ENCODE data around the gene SFXN4. TPM values are rescaled to one million over a fixed set of nuclear protein-coding genes. Genes with fewer than 3 reads are reported as not detected.

SFXN4 gene
- total RNA-seq, 1 donor from 2014 or later: 21.7 TPM

- H3K4me3 Mint-ChIP-seq: peak within 1 kb of the TSS; percentile 75
- ChIA-PET CTCF (interaction anchor here (1.1 to 1.4 kb wide), 3 partner anchors 19 to 34 kb away, joined by 3 to 5 read pairs (median 3); no protein-coding TSS in a partner anchor), POLR2A (interaction anchor here (0.9 to 2.1 kb wide), 7 partner anchors 9 to 788 kb away, joined by 3 to 13 read pairs (median 5); partner anchors contain the start of genes CACUL1, EIF3A, SEC23IP and SFXN4)
- H3K4me1 Mint-ChIP-seq: peaks cover 16% of the 10 kb centered on the region
- intact Hi-C loops (cut with micrococcal nuclease): loop anchor here (1.0 kb wide), 5 partner anchors 24 to 492 kb away; partner anchors contain the start of genes EIF3A, PRDX3, SFXN4 and TIAL1
- TF ChIP-seq, protein P1, sequence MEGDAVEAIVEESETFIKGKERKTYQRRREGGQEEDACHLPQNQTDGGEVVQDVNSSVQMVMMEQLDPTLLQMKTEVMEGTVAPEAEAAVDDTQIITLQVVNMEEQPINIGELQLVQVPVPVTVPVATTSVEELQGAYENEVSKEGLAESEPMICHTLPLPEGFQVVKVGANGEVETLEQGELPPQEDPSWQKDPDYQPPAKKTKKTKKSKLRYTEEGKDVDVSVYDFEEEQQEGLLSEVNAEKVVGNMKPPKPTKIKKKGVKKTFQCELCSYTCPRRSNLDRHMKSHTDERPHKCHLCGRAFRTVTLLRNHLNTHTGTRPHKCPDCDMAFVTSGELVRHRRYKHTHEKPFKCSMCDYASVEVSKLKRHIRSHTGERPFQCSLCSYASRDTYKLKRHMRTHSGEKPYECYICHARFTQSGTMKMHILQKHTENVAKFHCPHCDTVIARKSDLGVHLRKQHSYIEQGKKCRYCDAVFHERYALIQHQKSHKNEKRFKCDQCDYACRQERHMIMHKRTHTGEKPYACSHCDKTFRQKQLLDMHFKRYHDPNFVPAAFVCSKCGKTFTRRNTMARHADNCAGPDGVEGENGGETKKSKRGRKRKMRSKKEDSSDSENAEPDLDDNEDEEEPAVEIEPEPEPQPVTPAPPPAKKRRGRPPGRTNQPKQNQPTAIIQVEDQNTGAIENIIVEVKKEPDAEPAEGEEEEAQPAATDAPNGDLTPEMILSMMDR (IDR thresholded peaks at IDR 0.05): no peak
- no peaks in the 10 kb centered on the region for H3K27me3 Mint-ChIP-seq
- ATAC-seq (ENCODE audit: low read depth) (peak; percentile 91), DNase-seq (peak; percentile 69)
- no peaks in the 10 kb centered on the region for H3K9me3 Mint-ChIP-seq
- H3K27ac Mint-ChIP-seq: peak within 1 kb of the TSS; percentile 68
- H3K36me3 Mint-ChIP-seq (ENCODE audit: low read depth): peaks cover 8% of the 10 kb centered on the region
These were observed 61.4 kb downstream of the SFXN4 start, which contains the start of gene DENND10 for GRCh38 chr10:119103903-119104653. DENND10 (plus strand) TSS chr10:119104113; CDS start chr10:119104143, 30 bp downstream.

GRCh38 chr10:119103241-119103902 lies 62.1 kb downstream of the SFXN4 start:
- ATAC-seq (ENCODE audit: low read depth) (no peak), DNase-seq (no peak)
- Mint-ChIP-seq H3K27ac (peak overlapping the region; percentile 68), H3K9me3 (no peaks in the 10 kb centered on the region), H3K27me3 (no peaks in the 10 kb centered on the region), H3K4me3 (peak overlapping the region; percentile 66), H3K4me1 (peaks cover 16% of the 10 kb centered on the region), H3K36me3 (ENCODE audit: low read depth) (peaks cover 6% of the 10 kb centered on the region)
- intact Hi-C loops (cut with micrococcal nuclease): no loop called here
- ChIA-PET POLR2A (interaction anchor here (1.0 to 2.1 kb wide), 6 partner anchors 10 to 789 kb away, joined by 3 to 13 read pairs (median 5); partner anchors contain the start of genes CACUL1, EIF3A, SEC23IP and SFXN4), CTCF (interaction anchor here (1.1 to 1.2 kb wide), 2 partner anchors 18 to 35 kb away, joined by 3 read pairs; no protein-coding TSS in a partner anchor)
- TF ChIP-seq, protein P1 (IDR thresholded peaks at IDR 0.05): no peak

- Mint-ChIP-seq H3K9me3 (no peaks in the 10 kb centered on the region), H3K27me3 (no peaks in the 10 kb centered on the region), H3K27ac (no peak overlapping the region), H3K4me1 (peaks cover 16% of the 10 kb centered on the region), H3K4me3 (peak overlapping the region; percentile 55), H3K36me3 (ENCODE audit: low read depth) (no peaks in the 10 kb centered on the region)
- DNase-seq (no peak), ATAC-seq (ENCODE audit: low read depth) (no peak)
- POLR2A ChIA-PET: interaction anchor here (0.5 to 0.7 kb wide), 2 partner anchors 348 to 583 kb away, joined by 3 to 11 read pairs; no protein-coding TSS in a partner anchor
- CTCF ChIA-PET: interaction anchor here (0.9 kb wide), 1 partner anchor 388 kb away, joined by 3 read pairs; no protein-coding TSS in a partner anchor
- intact Hi-C loops (cut with micrococcal nuclease): no loop called here
- TF ChIP-seq, protein P1 (IDR thresholded peaks at IDR 0.05): no peak
These were observed 64.0 kb downstream of the SFXN4 start for GRCh38 chr10:119101366-119102098.

DNA sequence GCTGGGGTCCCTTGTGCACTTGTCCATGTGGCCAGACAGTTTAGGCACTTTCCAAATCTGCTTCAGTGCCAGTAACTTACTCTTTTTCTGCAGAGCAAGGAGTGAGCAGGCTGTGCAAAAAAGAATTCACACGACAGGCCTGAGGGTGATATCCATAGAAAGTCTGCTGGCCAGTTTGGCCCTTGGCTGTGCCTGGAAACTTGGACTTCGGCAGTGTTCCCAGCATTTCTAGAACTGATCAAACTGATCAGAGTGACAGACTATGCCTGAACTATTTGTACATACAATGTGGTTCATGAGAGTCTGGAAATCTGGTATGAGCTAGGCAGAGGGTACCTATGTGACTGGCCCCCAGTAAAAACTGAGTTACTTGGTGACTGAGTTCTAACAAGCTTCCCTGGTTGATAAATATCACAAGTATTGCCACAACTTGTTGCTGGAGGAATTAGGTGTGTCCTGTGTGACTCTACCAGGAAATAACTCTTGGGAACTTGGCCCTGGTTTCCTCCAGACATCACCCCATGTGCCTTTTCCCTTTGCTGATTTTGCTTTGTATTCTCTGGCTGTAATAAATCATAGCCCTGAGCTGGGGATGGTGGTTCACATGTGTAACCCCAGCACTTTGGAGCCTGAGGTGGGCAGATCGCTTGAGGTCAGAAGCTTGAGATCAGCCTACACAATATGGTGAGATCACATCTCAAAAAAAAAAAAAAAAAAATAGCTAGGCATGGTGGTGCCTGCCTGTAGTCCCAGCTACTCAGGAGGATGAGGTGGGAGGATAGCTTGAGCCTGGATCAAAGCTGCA lies 64.9 kb downstream of the SFXN4 start:
- H3K4me1 Mint-ChIP-seq: peaks cover 16% of the 10 kb centered on the region
- no peaks in the 10 kb centered on the region for H3K9me3 Mint-ChIP-seq
- no peaks in the 10 kb centered on the region for H3K36me3 Mint-ChIP-seq (ENCODE audit: low read depth)
- intact Hi-C loops (cut with micrococcal nuclease): no loop called here
- ATAC-seq (ENCODE audit: low read depth) (no peak), DNase-seq (no peak)
- POLR2A ChIA-PET: interaction anchor here (0.5 to 0.7 kb wide), 2 partner anchors 349 to 584 kb away, joined by 3 to 11 read pairs; no protein-coding TSS in a partner anchor
- TF ChIP-seq, protein P1 (IDR thresholded peaks at IDR 0.05): no peak
- CTCF ChIA-PET: interaction anchor here (0.9 kb wide), 1 partner anchor 389 kb away, joined by 3 read pairs; no protein-coding TSS in a partner anchor
- no peak overlapping the region for H3K27ac Mint-ChIP-seq
- H3K4me3 Mint-ChIP-seq: no peak overlapping the region
- H3K27me3 Mint-ChIP-seq: no peaks in the 10 kb centered on the region
